Right atrium auricular region (tissue), 2 donors: ENCODE measurements around the gene DZIP1. TPM values are rescaled to one million over a fixed set of nuclear protein-coding genes. Genes with fewer than 3 reads are reported as not detected.
A peak's percentile ranks its signal among the peaks of the same experiment; 100 is the strongest.

Experiments used
- DNase-seq: peaks from one replicate; pipeline ENCODE4 v3.0.0-alpha.2; 2019; ENCODE audit warnings: low spot score
- H3K27ac ChIP-seq, 2 donors: fragments of 200-600 bp; sonication (generic); 1 replicate in 1 of 2; 2 replicates in 1 of 2; pipeline ENCODE4 v1.5.1; 2016 to 2019
- H3K27me3 ChIP-seq, 2 donors: fragments of 200-600 bp; sonication (generic); one replicate each; pipeline versions ENCODE4 v1.5.1 to v1.6.0; 2017 to 2019
- H3K36me3 ChIP-seq: fragments of 200-600 bp; sonication (generic); one replicate; pipeline ENCODE4 v1.5.1; 2016
- H3K4me1 ChIP-seq, 2 donors: fragments of 200-600 bp; sonication (generic); one replicate each; pipeline versions ENCODE4 v1.5.1 to v1.6.0; 2017 to 2019
- H3K4me3 ChIP-seq, 2 donors: fragments of 200-600 bp; sonication (generic); 1 replicate in 1 of 2; 2 replicates in 1 of 2; pipeline ENCODE4 v1.5.1; 2017 to 2019; ENCODE audit warnings: mild to moderate bottlenecking in 1 of 2, moderate library complexity in 1 of 2
- H3K9me3 ChIP-seq, 2 donors: fragments of 200-600 bp; sonication (generic); one replicate each; pipeline ENCODE4 v1.5.1; 2019
- CTCF ChIP-seq, 2 donors: fragments of 200-600 bp; sonication (generic); IDR thresholded peaks; one replicate each; pipeline ENCODE4 v1.5.1; 2019; ENCODE audit warnings: antibody characterized with exemption in 2 of 2
- total RNA-seq, 2 donors: library from RNA; depleted of rRNA; stranded (reverse); fragments of >200 nt; gene quantifications; one replicate each; pipeline ENCODE4 v1.1.0, GENCODE V29; 2016

DZIP1 gene
- total RNA-seq, 2 donors from 2014 or later = 3.9 to 4.9 TPM

- no peaks in the 10 kb centered on the region for H3K9me3 ChIP-seq
- no peak within 1 kb of the TSS for H3K27ac ChIP-seq
- no peak for TF ChIP-seq CTCF (IDR thresholded peaks at IDR 0.05)
- peaks cover 0 to 15% of the 10 kb centered on the region in 2 donors for H3K4me1 ChIP-seq
- no peak for DNase-seq
- peaks cover 15 to 21% of the 10 kb centered on the region in 2 donors for H3K27me3 ChIP-seq
- H3K36me3 ChIP-seq = no peaks in the 10 kb centered on the region
- peak within 1 kb of the TSS in 1 of 2 donors; percentile 30 for H3K4me3 ChIP-seq
These were observed 91.7 kb downstream of the DZIP1 start, which contains the start of gene CLDN10 for GRCh38 chr13:95552539-95553441. TSS of gene CLDN10 (plus strand) at chr13:95552720. CDS start at chr13:95552754, 34 bp downstream.

- no peak for TF ChIP-seq CTCF (IDR thresholded peaks at IDR 0.05)
- Histone ChIP-seq H3K27ac (no peak overlapping the region), H3K4me1 (peaks cover 0 to 15% of the 10 kb centered on the region in 2 donors), H3K36me3 (no peaks in the 10 kb centered on the region), H3K9me3 (no peaks in the 10 kb centered on the region), H3K27me3 (peaks cover 15 to 21% of the 10 kb centered on the region in 2 donors), H3K4me3 (peak overlapping the region in 1 of 2 donors; percentile 30)
- DNase-seq = no peak
These were observed 92.3 kb downstream of the DZIP1 start for GRCh38 chr13:95552208-95552538.

GRCh38 chr13:95547531-95548167 is 96.9 kb downstream of the DZIP1 start:
- no peak overlapping the region for H3K27ac ChIP-seq
- no peak for TF ChIP-seq CTCF (IDR thresholded peaks at IDR 0.05)
- DNase-seq = no peak
- H3K36me3 ChIP-seq = no peaks in the 10 kb centered on the region
- H3K27me3 ChIP-seq = peaks cover 4 to 11% of the 10 kb centered on the region in 2 donors
- H3K9me3 ChIP-seq = no peaks in the 10 kb centered on the region
- H3K4me1 ChIP-seq = peaks cover 0 to 5% of the 10 kb centered on the region in 2 donors
- H3K4me3 ChIP-seq = no peak overlapping the region

GRCh38 chr13:95546919-95547318 is 97.6 kb downstream of the DZIP1 start:
- Histone ChIP-seq H3K4me1 (no peaks in the 10 kb centered on the region), H3K36me3 (no peaks in the 10 kb centered on the region), H3K9me3 (no peaks in the 10 kb centered on the region), H3K27ac (no peak overlapping the region), H3K4me3 (no peak overlapping the region), H3K27me3 (peaks cover 0 to 10% of the 10 kb centered on the region in 2 donors)
- TF ChIP-seq CTCF (IDR thresholded peaks at IDR 0.05) = no peak
- DNase-seq = no peak

GRCh38 chr13:95544293-95544692 is 100.2 kb downstream of the DZIP1 start:
- Histone ChIP-seq H3K9me3 (no peaks in the 10 kb centered on the region), H3K27me3 (no peaks in the 10 kb centered on the region), H3K4me1 (peaks cover 0 to 6% of the 10 kb centered on the region in 2 donors), H3K36me3 (no peaks in the 10 kb centered on the region), H3K4me3 (no peak overlapping the region), H3K27ac (no peak overlapping the region)
- no peak for DNase-seq
- TF ChIP-seq CTCF (IDR thresholded peaks at IDR 0.05) = no peak
